Inferior parietal cortex (tissue), 1 donor: ENCODE measurements around the gene PDIA2.

Experiments used
- DNase-seq: peaks from one replicate; pipeline ENCODE4 v3.0.0-alpha.2; 2016; ENCODE audit errors: extremely low spot score

The PDIA2 gene

GRCh38 chr16:280552-280951 lies 2.4 kb upstream of the PDIA2 start, which contains the start of gene ARHGDIG:
Gene ARHGDIG (plus strand): TSS chr16:280591. CDS start chr16:280681, 90 bp downstream.
- no peak for DNase-seq

GRCh38 chr16:280991-281659 lies 1.8 kb upstream of the PDIA2 start:
- DNase-seq, result no peak

DNA sequence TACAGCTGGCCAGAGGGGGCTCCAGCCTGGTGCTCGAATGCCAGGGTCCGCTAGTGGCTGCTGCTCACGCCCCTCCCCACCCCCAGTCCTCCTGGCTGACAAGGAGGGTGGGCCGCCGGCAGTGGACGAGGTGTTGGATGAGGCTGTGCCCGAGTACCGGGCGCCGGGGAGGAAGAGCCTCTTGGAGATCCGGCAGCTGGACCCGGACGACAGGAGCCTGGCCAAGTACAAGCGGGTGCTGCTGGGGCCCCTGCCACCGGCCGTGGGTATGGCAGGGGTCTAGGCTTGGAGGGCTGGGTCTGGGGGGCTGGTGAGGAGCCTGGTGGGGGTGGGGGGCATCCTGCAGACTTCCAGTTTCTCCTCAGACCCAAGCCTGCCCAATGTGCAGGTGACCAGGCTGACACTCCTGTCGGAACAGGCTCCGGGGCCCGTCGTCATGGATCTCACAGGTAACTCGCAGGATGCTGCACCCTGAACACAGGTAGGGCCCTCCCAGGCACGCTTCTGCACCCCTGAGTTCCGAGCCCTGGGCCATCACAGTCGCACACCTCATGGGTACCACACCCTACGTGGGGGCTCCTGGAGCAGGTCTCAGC lies 1.2 kb upstream of the PDIA2 start:
- no peak for DNase-seq

DNA sequence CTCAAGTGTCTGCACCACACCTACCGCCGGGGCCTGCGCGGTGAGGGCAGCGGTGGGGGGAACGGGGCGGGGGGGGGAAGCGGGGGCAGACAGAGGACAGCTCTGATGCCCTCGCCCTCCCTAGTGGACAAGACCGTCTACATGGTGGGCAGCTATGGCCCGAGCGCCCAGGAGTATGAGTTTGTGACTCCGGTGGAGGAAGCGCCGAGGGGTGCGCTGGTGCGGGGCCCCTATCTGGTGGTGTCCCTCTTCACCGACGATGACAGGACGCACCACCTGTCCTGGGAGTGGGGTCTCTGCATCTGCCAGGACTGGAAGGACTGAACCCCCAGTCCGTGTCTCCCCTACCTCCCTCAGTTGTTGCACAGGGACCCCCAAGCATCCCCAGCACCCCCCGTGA lies 473 bp upstream of the PDIA2 start:
- no peak for DNase-seq

DNA sequence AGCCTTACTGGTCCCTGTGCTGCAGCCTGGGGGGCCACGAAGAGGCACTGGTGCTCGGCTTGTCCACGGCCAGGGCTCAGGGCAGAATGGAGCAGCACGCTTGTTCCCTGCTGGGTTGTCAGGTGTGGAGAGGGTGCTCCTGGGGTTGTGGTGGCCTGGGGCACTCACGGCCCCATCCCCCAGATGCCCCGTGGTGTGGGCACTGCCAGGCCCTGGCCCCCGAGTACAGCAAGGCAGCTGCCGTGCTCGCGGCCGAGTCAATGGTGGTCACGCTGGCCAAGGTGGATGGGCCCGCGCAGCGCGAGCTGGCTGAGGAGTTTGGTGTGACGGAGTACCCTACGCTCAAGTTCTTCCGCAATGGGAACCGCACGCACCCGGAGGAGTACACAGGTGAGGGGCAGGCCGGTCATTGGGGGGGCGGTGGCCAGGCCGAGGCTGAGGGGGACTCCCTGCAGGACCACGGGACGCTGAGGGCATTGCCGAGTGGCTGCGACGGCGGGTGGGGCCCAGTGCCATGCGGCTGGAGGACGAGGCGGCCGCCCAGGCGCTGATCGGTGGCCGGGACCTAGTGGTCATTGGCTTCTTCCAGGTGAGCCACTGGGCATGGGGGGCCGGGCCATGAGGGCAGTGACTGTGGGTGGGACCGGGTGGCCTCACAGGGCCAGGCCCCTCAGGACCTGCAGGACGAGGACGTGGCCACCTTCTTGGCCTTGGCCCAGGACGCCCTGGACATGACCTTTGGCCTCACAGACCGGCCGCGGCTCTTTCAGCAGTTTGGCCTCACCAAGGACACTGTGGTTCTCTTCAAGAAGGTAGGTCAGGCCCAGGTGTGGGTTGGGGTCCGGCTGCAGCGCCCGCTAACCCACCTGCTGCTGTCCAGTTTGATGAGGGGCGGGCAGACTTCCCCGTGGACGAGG lies 1.5 kb downstream of the PDIA2 start:
- no peak for DNase-seq

DNA sequence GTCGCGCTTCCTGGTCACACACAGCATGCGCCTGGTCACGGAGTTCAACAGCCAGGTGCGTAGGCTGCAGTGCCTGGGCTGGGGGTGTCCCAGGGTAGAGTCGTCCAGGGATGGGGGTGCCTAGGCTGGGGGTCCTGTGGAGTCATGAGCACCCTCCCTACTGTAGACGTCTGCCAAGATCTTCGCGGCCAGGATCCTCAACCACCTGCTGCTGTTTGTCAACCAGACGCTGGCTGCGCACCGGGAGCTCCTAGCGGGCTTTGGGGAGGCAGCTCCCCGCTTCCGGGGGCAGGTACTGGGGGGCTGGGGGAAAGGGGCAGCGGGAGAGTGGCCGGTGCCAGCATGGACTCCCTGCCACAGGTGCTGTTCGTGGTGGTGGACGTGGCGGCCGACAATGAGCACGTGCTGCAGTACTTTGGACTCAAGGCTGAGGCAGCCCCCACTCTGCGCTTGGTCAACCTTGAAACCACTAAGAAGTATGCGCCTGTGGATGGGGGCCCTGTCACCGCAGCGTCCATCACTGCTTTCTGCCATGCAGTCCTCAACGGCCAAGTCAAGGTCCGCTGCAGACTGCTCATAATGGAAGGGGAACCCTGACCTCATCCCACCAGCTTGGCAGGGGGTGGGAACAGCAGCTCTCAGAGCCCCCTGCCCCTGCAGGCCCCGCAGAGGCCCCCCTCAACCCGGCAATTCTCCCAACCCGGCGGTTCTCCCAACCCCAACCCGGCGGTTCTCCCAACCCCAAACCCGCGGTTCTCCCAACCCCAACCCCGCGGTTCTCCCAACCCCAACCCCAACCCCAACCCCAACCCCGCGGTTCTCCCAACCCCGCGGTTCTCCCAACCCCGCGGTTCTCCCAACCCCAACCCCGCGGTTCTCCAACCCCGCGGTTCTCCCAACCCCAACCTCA lies 2.4 kb downstream of the PDIA2 start:
- no peak for DNase-seq

- no peak for DNase-seq
These were observed 3.7 kb downstream of the PDIA2 start for GRCh38 chr16:286491-287297.

DNA sequence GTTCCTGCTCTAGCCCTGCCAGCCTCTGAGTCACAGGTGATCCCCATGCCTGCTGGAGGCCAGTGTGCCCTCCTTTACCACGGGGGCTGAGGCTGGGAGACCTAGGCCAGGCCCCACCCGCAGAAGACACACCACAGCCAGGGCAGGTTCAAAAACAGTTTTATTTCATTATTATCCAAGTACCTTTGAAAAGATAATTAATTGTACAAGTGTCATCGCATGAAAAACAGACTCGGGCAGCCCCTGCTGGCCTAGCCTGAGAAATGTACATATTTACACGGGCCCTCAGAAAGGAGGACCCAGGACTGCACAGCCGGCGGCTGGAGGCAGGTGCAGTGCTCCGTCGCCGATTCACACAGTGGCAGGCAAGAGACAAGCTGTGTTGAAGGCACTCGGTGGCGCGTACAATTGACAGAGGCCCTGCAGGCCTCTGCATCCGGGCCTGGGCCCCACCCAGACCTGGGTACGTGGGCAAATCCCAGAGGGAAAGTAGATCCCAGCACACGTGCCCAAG lies 4.4 kb downstream of the PDIA2 start:
- no peak for DNase-seq

DNA sequence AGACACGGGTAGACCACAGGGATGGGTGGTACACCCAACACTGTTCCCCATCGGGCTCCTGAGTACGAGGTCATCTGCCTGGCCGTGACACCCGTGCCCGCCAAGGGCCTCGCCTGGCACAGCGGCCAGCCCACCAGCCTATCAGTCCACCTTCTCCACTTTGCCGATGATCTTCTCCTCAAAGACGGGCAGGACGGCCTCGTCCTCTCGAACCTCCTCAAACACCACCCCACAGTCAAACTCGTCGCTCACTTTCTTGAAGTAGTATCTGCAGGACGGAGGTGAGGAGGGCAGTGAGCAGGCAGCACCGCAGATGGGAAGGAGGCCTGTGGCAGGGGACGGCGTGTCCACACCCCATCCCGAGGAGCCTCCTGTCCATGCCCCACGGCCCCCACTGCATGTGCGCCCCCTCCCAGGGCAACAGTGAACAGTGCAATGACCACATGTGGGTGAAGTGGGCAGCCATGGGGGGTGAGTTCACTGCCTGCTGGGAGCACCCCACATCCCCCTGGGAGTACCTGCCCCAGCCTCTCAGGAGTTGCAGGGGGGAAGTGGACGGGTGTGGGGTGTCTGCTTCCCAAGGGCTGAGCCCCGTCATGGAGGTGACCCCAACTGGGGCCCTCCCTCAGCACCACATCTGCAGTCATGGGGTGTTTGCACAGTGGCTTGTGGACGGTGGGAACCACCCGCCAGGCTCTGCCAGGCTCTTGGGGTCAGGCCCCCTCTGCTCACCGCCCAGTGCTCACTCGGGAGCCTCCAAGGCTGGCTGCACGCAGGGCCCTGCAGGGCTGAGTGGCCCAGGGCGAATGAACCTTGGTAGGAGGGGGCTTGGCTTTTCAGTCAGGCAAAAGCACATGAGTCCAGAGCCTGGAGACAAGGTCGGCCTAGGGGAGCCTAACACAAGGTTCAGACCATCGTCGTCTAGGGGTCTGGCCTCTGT lies 5.3 kb downstream of the PDIA2 start:
- DNase-seq, result no peak

- no peak for DNase-seq
These were observed 6.5 kb downstream of the PDIA2 start for GRCh38 chr16:289395-289997.

DNA sequence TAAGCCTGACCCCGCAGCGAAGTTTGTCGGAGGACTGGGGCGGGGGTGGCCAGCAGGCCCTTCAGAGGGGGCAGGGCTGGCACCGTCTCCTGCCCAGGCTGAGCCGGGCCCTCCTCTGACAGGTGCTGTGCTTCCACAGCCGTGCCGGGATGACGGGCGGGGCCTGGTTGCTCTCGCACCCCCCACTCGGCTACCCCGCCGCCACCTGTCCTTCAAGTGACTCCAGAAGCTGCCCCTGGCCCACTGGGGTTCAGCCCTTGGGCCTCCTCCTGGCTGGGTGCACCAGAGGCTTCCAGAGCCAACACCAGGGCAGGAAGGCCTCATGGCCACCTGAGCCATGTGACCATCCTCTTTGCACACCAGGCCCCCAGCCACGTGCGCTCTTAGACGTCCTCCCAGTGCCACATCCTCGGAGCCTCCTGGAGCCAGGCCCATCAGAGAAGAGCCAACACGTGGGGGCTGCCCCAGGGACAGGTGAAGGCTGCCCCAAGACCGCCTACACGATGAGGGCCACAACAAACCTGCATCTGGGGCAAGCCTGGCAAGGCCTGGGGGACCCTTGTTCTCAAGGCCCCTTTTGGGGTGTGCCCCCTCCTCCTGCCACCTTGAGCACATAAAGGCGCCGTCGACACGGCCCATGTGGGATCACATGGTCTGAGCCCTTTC lies 7.2 kb downstream of the PDIA2 start:
- no peak for DNase-seq

DNA sequence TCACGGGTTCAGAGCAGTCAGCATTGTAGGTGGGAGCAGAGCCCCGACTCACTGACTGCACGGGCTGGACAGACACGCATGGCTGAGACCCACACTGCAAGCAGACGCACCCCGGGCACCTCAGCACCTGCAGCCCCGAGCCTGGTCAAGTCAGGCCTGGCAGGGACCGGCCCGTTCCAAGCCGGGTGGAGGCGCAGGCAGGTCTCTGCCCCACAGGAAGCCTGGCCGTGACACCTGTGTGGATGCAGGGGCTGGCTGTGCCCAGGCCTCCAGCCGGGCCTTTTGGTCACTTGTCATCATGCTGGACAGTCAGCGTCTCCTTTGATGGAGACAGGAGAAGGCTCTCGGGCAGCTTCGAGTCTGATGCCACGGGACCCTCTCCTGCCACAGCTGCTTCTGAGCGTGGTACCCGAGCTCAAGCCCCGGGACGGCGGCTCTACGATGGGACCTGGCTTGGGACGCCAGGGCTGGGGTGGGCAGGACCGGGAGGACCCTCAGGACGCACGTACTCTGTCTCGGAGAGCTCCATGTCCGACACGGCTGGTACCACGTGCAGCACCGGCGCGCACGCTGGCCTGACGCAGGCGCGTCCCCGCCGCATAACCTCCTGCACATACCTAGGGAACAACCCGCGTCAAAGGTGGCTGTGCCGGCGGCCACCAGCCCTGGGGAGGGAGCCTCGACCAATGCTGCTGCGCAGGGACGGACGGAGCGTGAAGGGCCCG lies 7.9 kb downstream of the PDIA2 start:
- DNase-seq, result no peak

GRCh38 chr16:291539-291938 lies 8.6 kb downstream of the PDIA2 start:
- no peak for DNase-seq

DNA sequence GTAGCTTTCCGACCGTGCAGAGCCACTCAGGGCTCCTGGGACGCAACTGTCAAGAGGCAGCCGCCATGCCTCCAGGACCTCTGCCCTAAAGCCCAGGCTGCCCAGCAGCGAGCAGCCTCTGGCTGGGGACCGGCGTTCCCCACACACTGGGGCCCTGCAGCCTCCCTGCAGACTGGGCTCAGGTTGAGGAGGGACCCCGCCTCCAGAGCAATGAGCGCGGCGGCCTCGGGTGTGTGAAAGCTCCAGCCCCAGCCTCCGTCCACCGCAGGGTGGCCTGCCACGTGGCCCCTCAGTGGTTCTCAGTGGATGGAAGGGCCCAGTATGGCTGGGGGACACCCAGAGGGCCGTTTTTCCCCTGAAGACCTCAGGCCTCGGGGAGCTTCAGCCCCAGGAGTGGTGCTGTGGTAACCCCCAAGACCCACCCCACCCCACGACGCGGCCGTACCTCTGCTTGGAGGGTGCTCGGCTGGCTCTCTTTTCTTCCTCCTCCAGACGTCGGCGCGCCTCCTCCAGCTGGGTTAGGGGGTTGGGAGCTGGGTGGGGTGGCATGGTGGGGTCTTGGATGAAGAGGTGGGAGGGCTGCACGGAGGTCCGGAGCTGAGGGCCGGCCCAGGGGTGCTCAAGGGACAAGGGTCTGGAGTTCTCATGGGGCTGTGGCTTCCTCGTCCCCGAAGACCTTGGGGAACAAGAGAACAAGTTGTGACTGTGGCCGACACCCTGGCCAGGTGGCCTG lies 10.2 kb downstream of the PDIA2 start:
- DNase-seq, result no peak

DNA sequence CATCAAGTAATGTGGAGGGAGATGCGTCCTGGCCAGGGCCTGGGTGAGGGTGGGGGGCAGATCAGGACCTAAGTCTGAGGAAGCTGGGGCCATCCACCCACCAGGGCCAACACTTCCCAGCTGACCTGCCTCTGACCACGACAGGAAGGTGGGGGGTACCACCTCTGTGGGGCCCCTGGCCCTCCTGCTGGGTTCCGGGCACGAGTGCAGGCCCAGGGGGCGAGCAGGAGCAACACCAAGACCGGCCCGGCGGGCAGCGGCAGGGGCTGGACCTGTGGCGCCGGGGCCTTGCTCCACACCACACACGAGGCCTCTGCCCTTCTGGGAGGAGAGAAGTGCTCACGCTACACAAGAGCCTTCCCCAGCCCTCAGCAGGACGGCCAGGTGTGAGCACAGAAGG lies 13.3 kb downstream of the PDIA2 start:
- DNase-seq, result no peak

GRCh38 chr16:296806-297510 lies 14.0 kb downstream of the PDIA2 start:
- DNase-seq, result no peak
